PC-3 (cell line): ENCODE data around the gene OGA. TPM values are rescaled to one million over a fixed set of nuclear protein-coding genes. Genes with fewer than 3 reads are reported as not detected.
A peak's percentile ranks its signal among the peaks of the same experiment; 100 is the strongest.

Experiments
- ATAC-seq: fragments of 200-7000 bp; cut with Tn5 transposase; 2 replicates; pipeline ENCODE4 v1.9.1; 2020; ENCODE audit warnings: mild to moderate bottlenecking, moderate library complexity
- BruUV-seq: library from RNA; stranded (reverse); fragments of 400-500 nt; replicated peaks from 2 replicates; lab custom pipeline; 2021; lab: Mats Ljungman, UMichigan
- CTCF ChIA-PET: fragments of 300-600 bp; sonication (Branson Sonifier 250); formaldehyde crosslinking; loops from one replicate; lab custom pipeline; 2022; ENCODE audit warnings: antibody characterized with exemption; lab: Charles Lee
- POLR2A ChIA-PET: fragments of 300-600 bp; sonication (Branson Sonifier 250); formaldehyde crosslinking; loops from one replicate; lab custom pipeline; 2022; ENCODE audit warnings: antibody characterized with exemption; ENCODE audit not compliant: unreplicated experiment; lab: Charles Lee
- DNase-seq: peaks from one replicate; pipeline ENCODE4 v3.0.0-alpha.2; 2015
- H2AFZ ChIP-seq: fragments of 300-600 bp; sonication (generic); 2 replicates; pipeline ENCODE4 v1.6.0; 2016; ENCODE audit warnings: antibody characterized with exemption, low read length
- H3F3A ChIP-seq: fragments of 300-600 bp; sonication (generic); one replicate; pipeline ENCODE4 v1.6.0; 2017; ENCODE audit warnings: antibody characterized with exemption, low read length, control low read depth, mild to moderate bottlenecking; ENCODE audit not compliant: unreplicated experiment
- H3K27ac ChIP-seq: fragments of 300-600 bp; sonication (generic); 2 replicates; pipeline ENCODE4 v1.5.1; 2016; ENCODE audit warnings: mild to moderate bottlenecking, low read length
- H3K27me3 ChIP-seq: fragments of 300-600 bp; sonication (generic); 2 replicates; pipeline ENCODE4 v1.6.1; 2016; ENCODE audit warnings: low read length, mixed read lengths
- H3K36me3 ChIP-seq: fragments of 300-600 bp; sonication (generic); 2 replicates; pipeline ENCODE4 v1.6.1; 2016; ENCODE audit warnings: low read depth, mixed run types, low read length, mixed read lengths
- H3K4me1 ChIP-seq: fragments of 300-600 bp; sonication (generic); 2 replicates; pipeline ENCODE4 v1.5.1; 2016; ENCODE audit warnings: low read length; ENCODE audit not compliant: insufficient read depth
- H3K4me2 ChIP-seq: fragments of 300-600 bp; sonication (generic); 2 replicates; pipeline ENCODE4 v1.6.0; 2016; ENCODE audit warnings: low read length
- H3K4me3 ChIP-seq: fragments of 300-600 bp; sonication (generic); 2 replicates; pipeline ENCODE4 v1.5.1; 2016; ENCODE audit warnings: mild to moderate bottlenecking, low read length, mixed read lengths
- H3K79me2 ChIP-seq: fragments of 300-600 bp; sonication (generic); 2 replicates; pipeline ENCODE4 v1.6.1; 2017; ENCODE audit warnings: low read length, mixed read lengths
- H3K9ac ChIP-seq: fragments of 300-600 bp; sonication (generic); 2 replicates; pipeline ENCODE4 v1.6.0; 2016; ENCODE audit warnings: mild to moderate bottlenecking, low read length
- H3K9me2 ChIP-seq: fragments of 300-600 bp; sonication (generic); replicated peaks from 2 replicates; pipeline ENCODE4 v1.6.1; 2016; ENCODE audit warnings: mixed run types, low read length, mixed read lengths
- H3K9me3 ChIP-seq: fragments of 300-600 bp; sonication (generic); 2 replicates; pipeline ENCODE4 v1.6.1; 2016; ENCODE audit warnings: low read length, mixed read lengths
- H4K20me1 ChIP-seq: fragments of 300-600 bp; sonication (generic); 2 replicates; pipeline ENCODE4 v1.6.1; 2016; ENCODE audit warnings: low read length, mixed read lengths
- EZH2 ChIP-seq: fragments of 300-600 bp; sonication (generic); IDR thresholded peaks from one replicate; pipeline ENCODE4 v1.6.1; 2017; ENCODE audit warnings: antibody characterized with exemption, mild to moderate bottlenecking, low read length; ENCODE audit not compliant: unreplicated experiment
- EZH2phosphoT487 ChIP-seq: fragments of 300-600 bp; sonication (generic); IDR thresholded peaks from 2 replicates; pipeline ENCODE4 v1.6.1; 2018; ENCODE audit warnings: mild to moderate bottlenecking, antibody characterized with exemption, low read length, borderline replicate concordance
- intact Hi-C: fragments of 100-400 bp; cut with micrococcal nuclease; formaldehyde crosslinking; loops from 2 replicates; pipeline ENCODE4 v1.9.0; 2023
- total RNA-seq: library from RNA; depleted of rRNA; stranded (reverse); fragments of >200 nt; gene quantifications from 2 replicates; pipeline ENCODE4 v1.2.3, GENCODE V29; 2014
- TF ChIP-seq, protein P1 (sequence below): fragments of 300-600 bp; sonication (generic); conservative IDR thresholded peaks from 2 replicates; pipeline ENCODE4 v1.5.1; 2017; ENCODE audit warnings: antibody characterized with exemption, low read depth, mild to moderate bottlenecking, low read length

Gene OGA
- total RNA-seq, 1 experiment from 2014 or later, result 42.7 TPM

DNA sequence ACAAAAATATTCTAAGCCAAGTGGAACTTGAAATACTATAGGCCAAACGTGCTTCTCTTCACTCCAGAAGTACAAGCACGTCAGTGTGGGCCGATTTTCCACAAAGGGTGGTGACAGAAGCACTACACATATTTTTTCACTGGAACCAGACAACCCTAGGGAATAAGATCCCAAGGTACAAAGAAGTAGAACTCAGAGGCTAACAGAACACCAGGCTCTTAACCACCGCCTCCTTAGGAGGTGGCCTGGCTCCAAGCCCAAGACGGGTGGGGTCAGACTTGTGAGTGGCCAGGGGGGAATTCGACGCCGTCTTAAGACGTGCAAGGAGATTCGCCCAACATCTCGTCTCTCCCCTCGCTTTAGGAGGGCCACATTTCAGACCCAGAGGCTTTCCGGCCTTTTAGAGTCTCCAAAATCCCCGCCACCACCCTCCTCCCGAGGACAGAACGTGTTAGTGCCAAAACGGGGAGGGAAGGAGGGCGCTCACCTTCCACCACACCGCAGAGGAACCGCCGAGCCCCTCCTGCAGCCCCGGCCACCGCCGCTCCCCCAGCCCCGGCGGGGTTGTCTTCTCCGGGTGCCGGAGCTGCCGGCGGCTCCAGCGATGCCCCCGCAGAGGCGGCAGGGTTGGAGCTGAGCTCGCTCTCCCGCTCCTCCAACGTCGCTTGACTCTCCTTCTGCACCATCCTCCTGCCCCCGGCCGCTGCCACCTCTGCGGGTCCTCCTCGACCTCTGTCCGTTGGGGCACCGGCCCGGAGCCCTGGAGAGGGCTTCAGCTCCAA is 716 bp downstream of the OGA start:
- no peaks in the 10 kb centered on the region for H3K27me3 ChIP-seq
- no TSS peak for BruUV-seq
- CTCF ChIA-PET, result interaction anchor here (0.5 to 1.5 kb wide), 3 partner anchors 23 to 311 kb away, joined by 4 to 7 read pairs (median 4); no protein-coding TSS in a partner anchor
- H4K20me1 ChIP-seq, result peaks cover 46% of the 10 kb centered on the region
- H3K4me3 ChIP-seq, result peak overlapping the region; percentile 99
- POLR2A ChIA-PET, result no interaction called here
- H3K9me2 ChIP-seq, result no peaks in the 10 kb centered on the region
- H3K4me2 ChIP-seq, result peak overlapping the region; percentile 99
- no peaks in the 10 kb centered on the region for H3K9me3 ChIP-seq
- H3K4me1 ChIP-seq, result peaks cover 21% of the 10 kb centered on the region
- TF ChIP-seq EZH2phosphoT487 (no peak), EZH2 (no peak)
- TF ChIP-seq, protein P1, sequence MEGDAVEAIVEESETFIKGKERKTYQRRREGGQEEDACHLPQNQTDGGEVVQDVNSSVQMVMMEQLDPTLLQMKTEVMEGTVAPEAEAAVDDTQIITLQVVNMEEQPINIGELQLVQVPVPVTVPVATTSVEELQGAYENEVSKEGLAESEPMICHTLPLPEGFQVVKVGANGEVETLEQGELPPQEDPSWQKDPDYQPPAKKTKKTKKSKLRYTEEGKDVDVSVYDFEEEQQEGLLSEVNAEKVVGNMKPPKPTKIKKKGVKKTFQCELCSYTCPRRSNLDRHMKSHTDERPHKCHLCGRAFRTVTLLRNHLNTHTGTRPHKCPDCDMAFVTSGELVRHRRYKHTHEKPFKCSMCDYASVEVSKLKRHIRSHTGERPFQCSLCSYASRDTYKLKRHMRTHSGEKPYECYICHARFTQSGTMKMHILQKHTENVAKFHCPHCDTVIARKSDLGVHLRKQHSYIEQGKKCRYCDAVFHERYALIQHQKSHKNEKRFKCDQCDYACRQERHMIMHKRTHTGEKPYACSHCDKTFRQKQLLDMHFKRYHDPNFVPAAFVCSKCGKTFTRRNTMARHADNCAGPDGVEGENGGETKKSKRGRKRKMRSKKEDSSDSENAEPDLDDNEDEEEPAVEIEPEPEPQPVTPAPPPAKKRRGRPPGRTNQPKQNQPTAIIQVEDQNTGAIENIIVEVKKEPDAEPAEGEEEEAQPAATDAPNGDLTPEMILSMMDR, result no peak
- intact Hi-C loops, result loop anchor here (1.0 kb wide), 1 partner anchor 13 kb away; no protein-coding TSS in a partner anchor
- 0 out of 2 replicates have a peak, but pooled peaks cover 6% of the 10 kb centered on the region for H3K36me3 ChIP-seq
- peak; percentile 89 for DNase-seq
- H3F3A ChIP-seq, result no peaks in the 10 kb centered on the region
- peak overlapping the region; percentile 53 for H3K27ac ChIP-seq
- H3K79me2 ChIP-seq, result peaks cover 57% of the 10 kb centered on the region
- H2AFZ ChIP-seq, result no peak overlapping the region
- peak; percentile 64 for ATAC-seq
- H3K9ac ChIP-seq, result peak overlapping the region; percentile 94

DNA sequence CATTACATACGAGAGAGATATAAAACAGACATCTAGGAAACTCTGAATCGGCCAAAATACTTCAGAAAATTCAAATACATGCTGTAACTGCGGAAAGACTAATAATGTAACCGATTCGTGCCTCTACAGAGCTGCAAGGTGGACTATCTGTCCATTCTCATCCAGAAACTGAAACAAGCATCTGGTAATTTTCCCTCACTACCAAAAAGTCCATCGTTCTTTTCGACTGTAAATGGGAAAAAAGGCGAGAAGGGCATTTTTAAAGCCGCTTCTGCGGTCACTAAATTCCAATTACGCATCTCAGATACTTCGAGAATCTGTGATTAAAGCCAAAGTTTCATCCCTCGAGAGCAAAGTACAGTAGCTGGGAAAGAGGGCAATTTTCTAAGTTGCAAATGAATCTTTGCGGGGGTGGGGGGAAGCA is 1.3 kb downstream of the OGA start:
- intact Hi-C loops, result no loop called here

More for the DNA sequence above, 1.3 kb downstream of the OGA start:
- Histone ChIP-seq H3F3A (no peaks in the 10 kb centered on the region), H3K4me3 (peak overlapping the region; percentile 99), H3K4me1 (peaks cover 21% of the 10 kb centered on the region), H2AFZ (no peak overlapping the region), H3K4me2 (peak overlapping the region; percentile 99), H3K9me3 (no peaks in the 10 kb centered on the region), H3K27me3 (no peaks in the 10 kb centered on the region), H3K9me2 (no peaks in the 10 kb centered on the region), H3K27ac (0 out of 2 replicates have a peak overlapping the region, but pooled peaks have one; percentile 53), H3K36me3 (peaks cover 6% of the 10 kb centered on the region; the same call in 1 of the 2 replicates), H4K20me1 (peaks cover 46% of the 10 kb centered on the region), H3K9ac (peak overlapping the region; percentile 94), H3K79me2 (peaks cover 63% of the 10 kb centered on the region)
- no TSS peak for BruUV-seq
- ChIA-PET POLR2A (no interaction called here), CTCF (no interaction called here)
- ATAC-seq (no peak), DNase-seq (no peak)
- TF ChIP-seq EZH2 (no peak), EZH2phosphoT487 (no peak)
- TF ChIP-seq, protein P1, result no peak
